OCI-LY7 (cell line): ENCODE results near the gene EGFLAM. TPM values are rescaled to one million over a fixed set of nuclear protein-coding genes. Genes with fewer than 3 reads are reported as not detected.

ENCODE experiments used
- BruUV-seq: library from RNA; stranded (reverse); fragments of 400-500 nt; replicated peaks from 2 replicates; lab custom pipeline; 2021; lab: Mats Ljungman, UMichigan
- CTCF ChIA-PET: fragments of 300-600 bp; sonication (Branson Sonifier 250); formaldehyde crosslinking; loops from one replicate; lab custom pipeline; 2022; ENCODE audit warnings: antibody characterized with exemption; ENCODE audit not compliant: unreplicated experiment; lab: Charles Lee
- POLR2A ChIA-PET: fragments of 300-600 bp; sonication (Branson Sonifier 250); formaldehyde crosslinking; loops from one replicate; lab custom pipeline; 2022; ENCODE audit warnings: antibody characterized with exemption; lab: Charles Lee
- DNase-seq: peaks from one replicate; pipeline ENCODE4 v3.0.0-alpha.2; 2015; ENCODE audit warnings: low spot score
- H2AFZ ChIP-seq: fragments of 200-600 bp; sonication (generic), shearing (Covaris generic); 2 replicates; pipeline ENCODE4 v1.6.1; 2014; ENCODE audit warnings: mild to moderate bottlenecking, antibody characterized with exemption, low read length, moderate library complexity
- H3K27ac ChIP-seq: fragments of 200-600 bp; sonication (generic); 2 replicates; pipeline ENCODE4 v1.5.1; 2014; ENCODE audit warnings: mixed run types, low read depth, mild to moderate bottlenecking, moderate library complexity, low read length, inconsistent platforms; ENCODE audit not compliant: poor library complexity, severe bottlenecking
- H3K36me3 ChIP-seq: fragments of 200-600 bp; sonication (generic); 2 replicates; pipeline ENCODE4 v1.6.1; 2014; ENCODE audit warnings: mild to moderate bottlenecking, antibody characterized with exemption, low read length, moderate library complexity, mixed read lengths; ENCODE audit not compliant: insufficient read depth
- H3K4me1 ChIP-seq: fragments of 200-600 bp; sonication (generic); 2 replicates; pipeline ENCODE4 v1.5.1; 2014; ENCODE audit warnings: mild to moderate bottlenecking, low read length; ENCODE audit not compliant: insufficient read depth, poor library complexity, severe bottlenecking
- H3K4me2 ChIP-seq: fragments of 200-600 bp; sonication (generic); 2 replicates; pipeline ENCODE4 v1.6.1; 2014; ENCODE audit warnings: mild to moderate bottlenecking, low read length
- H3K4me3 ChIP-seq: fragments of 200-600 bp; sonication (generic); 2 replicates; pipeline ENCODE4 v1.5.1; 2014; ENCODE audit warnings: mild to moderate bottlenecking, low read depth, low read length; ENCODE audit not compliant: poor library complexity, severe bottlenecking
- H3K79me2 ChIP-seq: fragments of 200-600 bp; sonication (generic); 2 replicates; pipeline ENCODE4 v1.6.1; 2016; ENCODE audit warnings: low read depth, mild to moderate bottlenecking, low read length, moderate library complexity, mixed read lengths; ENCODE audit not compliant: insufficient read depth
- H3K9me2 ChIP-seq: fragments of 200-600 bp; sonication (generic); 2 replicates; pipeline ENCODE4 v1.6.1; 2016; ENCODE audit warnings: mild to moderate bottlenecking, low read length, mixed read lengths; ENCODE audit not compliant: insufficient read depth
- H3K9me3 ChIP-seq: fragments of 200-600 bp; sonication (generic); 2 replicates; pipeline ENCODE4 v1.6.1; 2014; ENCODE audit warnings: mild to moderate bottlenecking, mixed run types, low read length, mixed read lengths
- H4K20me1 ChIP-seq: fragments of 200-600 bp; sonication (generic); 2 replicates; pipeline ENCODE4 v1.6.1; 2014; ENCODE audit warnings: mild to moderate bottlenecking, antibody characterized with exemption, low read length, moderate library complexity, mixed read lengths; ENCODE audit not compliant: insufficient read depth
- CTCF ChIP-seq: fragments of 200-600 bp; sonication (generic); conservative IDR thresholded peaks from 2 replicates; pipeline ENCODE4 v1.5.1; 2014; ENCODE audit warnings: mild to moderate bottlenecking, antibody characterized with exemption, low read length, moderate library complexity, mixed read lengths
- EZH2phosphoT487 ChIP-seq: fragments of 200-600 bp; sonication (generic); IDR thresholded peaks from 2 replicates; pipeline ENCODE4 v1.6.1; 2018; ENCODE audit warnings: low read depth, borderline replicate concordance, mild to moderate bottlenecking, mixed run types, antibody characterized with exemption, low read length, moderate library complexity, mixed read lengths
- intact Hi-C: fragments of 100-400 bp; cut with micrococcal nuclease; formaldehyde crosslinking; loops from one replicate; pipeline ENCODE4 v1.10.0; 2022; ENCODE audit not compliant: unreplicated experiment
- total RNA-seq, 2 experiments: library from RNA; depleted of rRNA in 1 of 2; stranded (reverse); fragments of >200 nt in 1 of 2; shearing (Covaris generic) in 1 of 2; gene quantifications; 2 replicates each; pipeline ENCODE4 v1.2.3, GENCODE V29; 2014 to 2022

The EGFLAM gene
- total RNA-seq, 2 experiments from 2014 or later: not detected

GRCh38 chr5:38289457-38289856 is 31.1 kb downstream of the EGFLAM start:
- no peaks in the 10 kb centered on the region for H3K36me3 ChIP-seq
- H3K4me3 ChIP-seq: no peak overlapping the region
- H4K20me1 ChIP-seq: no peaks in the 10 kb centered on the region
- no peaks in the 10 kb centered on the region for H3K9me2 ChIP-seq
- TF ChIP-seq EZH2phosphoT487: no peak
- no peak for TF ChIP-seq CTCF
- H2AFZ ChIP-seq: no peak overlapping the region
- H3K4me1 ChIP-seq: no peaks in the 10 kb centered on the region
- BruUV-seq: no TSS peak
- no peaks in the 10 kb centered on the region for H3K79me2 ChIP-seq
- H3K4me2 ChIP-seq: no peak overlapping the region
- no peak overlapping the region for H3K27ac ChIP-seq
- POLR2A ChIA-PET: interaction anchor here (1.2 kb wide), 1 partner anchor 9 kb away, joined by 3 read pairs; no protein-coding TSS in a partner anchor
- intact Hi-C loops: no loop called here
- no peaks in the 10 kb centered on the region for H3K9me3 ChIP-seq
- DNase-seq: no peak
- CTCF ChIA-PET: no interaction called here

- Histone ChIP-seq H3K36me3 (no peaks in the 10 kb centered on the region), H2AFZ (no peak overlapping the region), H3K9me2 (no peaks in the 10 kb centered on the region), H4K20me1 (no peaks in the 10 kb centered on the region), H3K9me3 (no peaks in the 10 kb centered on the region), H3K4me3 (no peak overlapping the region), H3K79me2 (no peaks in the 10 kb centered on the region), H3K27ac (no peak overlapping the region), H3K4me2 (no peak overlapping the region), H3K4me1 (no peaks in the 10 kb centered on the region)
- TF ChIP-seq CTCF (no peak), EZH2phosphoT487 (no peak)
- ChIA-PET CTCF (no interaction called here), POLR2A (interaction anchor here (1.2 kb wide), 1 partner anchor 8 kb away, joined by 3 read pairs; no protein-coding TSS in a partner anchor)
- no TSS peak for BruUV-seq
- intact Hi-C loops: no loop called here
- DNase-seq: no peak
These were observed 31.8 kb downstream of the EGFLAM start for GRCh38 chr5:38290028-38290653.

- Histone ChIP-seq H3K9me2 (no peaks in the 10 kb centered on the region), H3K27ac (no peak overlapping the region), H3K79me2 (no peaks in the 10 kb centered on the region), H2AFZ (no peak overlapping the region), H3K36me3 (no peaks in the 10 kb centered on the region), H3K4me1 (no peaks in the 10 kb centered on the region), H3K4me2 (no peak overlapping the region), H3K4me3 (no peak overlapping the region), H3K9me3 (no peaks in the 10 kb centered on the region), H4K20me1 (no peaks in the 10 kb centered on the region)
- intact Hi-C loops: no loop called here
- CTCF ChIA-PET: no interaction called here
- POLR2A ChIA-PET: no interaction called here
- BruUV-seq: no TSS peak
- no peak for DNase-seq
- TF ChIP-seq CTCF (no peak), EZH2phosphoT487 (no peak)
These were observed 33.0 kb downstream of the EGFLAM start for GRCh38 chr5:38291355-38291754.
